Lower lobe of right lung (tissue), 2 donors: ENCODE measurements around the gene THY1. TPM values are rescaled to one million over a fixed set of nuclear protein-coding genes. Genes with fewer than 3 reads are reported as not detected.

Source experiments
- ATAC-seq, 2 donors: fragments of 200-7000 bp; cut with Tn5 transposase; one replicate each; pipeline ENCODE4 v1.9.1; 2020 to 2022; ENCODE audit warnings: mild to moderate bottlenecking in 2 of 2, moderate library complexity in 2 of 2
- DNase-seq: peaks from one replicate; pipeline ENCODE4 v3.0.0-alpha.2; 2020
- H3K27ac ChIP-seq: fragments of 200-600 bp; one replicate; pipeline ENCODE4 v1.8.0; 2022
- H3K27me3 ChIP-seq: fragments of 200-600 bp; one replicate; pipeline ENCODE4 v1.8.0; 2022; ENCODE audit warnings: low read depth
- H3K36me3 ChIP-seq: fragments of 200-600 bp; one replicate; pipeline ENCODE4 v1.8.0; 2022; ENCODE audit warnings: mild to moderate bottlenecking
- H3K4me1 ChIP-seq: fragments of 200-600 bp; one replicate; pipeline ENCODE4 v1.8.0; 2022
- H3K4me3 ChIP-seq: fragments of 200-600 bp; one replicate; pipeline ENCODE4 v1.8.0; 2022; ENCODE audit warnings: mild to moderate bottlenecking
- H3K9me3 ChIP-seq: fragments of 200-600 bp; one replicate; pipeline ENCODE4 v1.8.0; 2022
- CTCF ChIP-seq: fragments of 200-600 bp; IDR thresholded peaks from one replicate; pipeline ENCODE4 v1.8.0; 2022; ENCODE audit warnings: antibody characterized with exemption, mild to moderate bottlenecking
- intact Hi-C: fragments of 100-400 bp; cut with DNase I; formaldehyde crosslinking; loops from one replicate; pipeline ENCODE4 v1.11.0; 2022
- total RNA-seq: library from RNA; stranded (reverse); fragmentation: NEBNext Ultra II Directional; extraction: Animal tissue kit (Norgen Biotek cat#: 25700); gene quantifications from one replicate; pipeline ENCODE4 v1.2.1, GENCODE V29; 2021
- donor health status: DM: no; HTN: yes; CAD: no; lungs with severe emphysema.

THY1 gene
- total RNA-seq, 1 donor from 2014 or later = 7.5 TPM

GRCh38 chr11:119368121-119369034, 54.6 kb downstream of the THY1 start:
- TF ChIP-seq CTCF = no peak
- Histone ChIP-seq H3K4me3 (no peak overlapping the region), H3K27ac (peak overlapping the region; percentile 36), H3K36me3 (no peaks in the 10 kb centered on the region), H3K27me3 (peaks cover 18% of the 10 kb centered on the region), H3K4me1 (peaks cover 38% of the 10 kb centered on the region), H3K9me3 (no peaks in the 10 kb centered on the region)
- intact Hi-C loops = no loop called here
- DNase-seq = no peak
- peak; percentile 31 for ATAC-seq

DNA sequence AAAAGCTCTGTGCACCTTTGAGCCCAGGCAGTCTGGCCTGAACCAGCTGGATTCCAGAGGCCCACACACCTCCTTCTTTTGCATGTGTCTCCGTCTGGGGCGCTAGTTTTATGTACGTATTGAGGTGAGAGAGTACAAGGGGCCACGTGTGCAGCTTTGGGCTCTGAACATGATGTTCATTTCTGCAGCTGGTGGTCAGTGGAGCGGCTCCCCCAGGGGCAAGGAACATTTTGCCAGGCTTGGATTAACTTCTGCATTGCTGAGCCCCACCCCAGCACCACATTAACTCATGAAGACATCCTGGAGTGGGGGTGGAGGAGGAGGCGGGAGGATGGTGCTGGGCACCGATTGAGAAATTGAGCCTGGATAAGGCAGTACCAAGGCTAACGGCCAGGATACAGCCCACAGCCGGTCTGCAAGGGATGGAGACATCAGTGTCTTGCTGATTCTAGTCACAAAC, 55.3 kb downstream of the THY1 start:
- Histone ChIP-seq H3K4me3 (no peak overlapping the region), H3K27me3 (peaks cover 21% of the 10 kb centered on the region), H3K9me3 (no peaks in the 10 kb centered on the region), H3K36me3 (no peaks in the 10 kb centered on the region), H3K4me1 (peaks cover 45% of the 10 kb centered on the region), H3K27ac (peak overlapping the region; percentile 36)
- DNase-seq (no peak), ATAC-seq (no peak)
- TF ChIP-seq CTCF = no peak
- intact Hi-C loops = no loop called here

Other genes starting within 250 kb of the THY1 start
- gene NHERF4, start 237.7 kb downstream of the THY1 start, total RNA-seq = not detected
- gene CBL, start 216.8 kb downstream of the THY1 start, total RNA-seq = 39.0 TPM
- 67.1 TPM for gene MCAM, start 106.0 kb downstream of the THY1 start, total RNA-seq
- 19.3 TPM for gene RNF26, start 88.6 kb downstream of the THY1 start, total RNA-seq
- gene C1QTNF5, start 82.3 kb downstream of the THY1 start, total RNA-seq = 28.2 TPM
- not detected for gene MFRP, start 76.5 kb downstream of the THY1 start, total RNA-seq
- gene USP2, start 41.5 kb downstream of the THY1 start, total RNA-seq = 5.1 TPM